ENCODE measurements around the gene PECR. TPM values are rescaled to one million over a fixed set of nuclear protein-coding genes. Genes with fewer than 3 reads are reported as not detected.
A peak's percentile ranks its signal among the peaks of the same experiment; 100 is the strongest.

The PECR gene
- total RNA-seq, 1 donor, result 7.0 TPM

DNA sequence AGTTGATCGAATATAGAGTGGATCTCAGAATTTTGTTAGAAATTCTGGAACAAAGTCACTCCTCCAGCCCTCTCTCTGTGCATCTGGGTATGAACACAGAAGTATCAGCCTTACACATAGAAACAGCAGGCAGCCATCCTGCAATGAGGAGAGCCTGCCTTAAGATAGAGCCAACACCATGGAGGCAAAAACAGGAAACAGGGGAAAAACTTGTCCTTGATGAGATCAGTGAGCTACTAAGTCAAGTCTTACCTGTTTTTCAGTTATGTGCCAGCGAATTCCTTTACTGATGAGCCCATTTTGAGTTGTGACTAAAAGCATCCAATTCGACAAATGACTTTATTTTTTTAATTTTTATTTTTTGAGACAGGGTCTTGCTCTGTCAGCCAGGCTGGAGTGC is 41.7 kb downstream of the PECR start:
- H3K4me3 ChIP-seq (ENCODE audit: low read depth, low read length), result no peak overlapping the region
- no peak for DNase-seq (ENCODE audit: low read depth)
- TF ChIP-seq, protein P1, sequence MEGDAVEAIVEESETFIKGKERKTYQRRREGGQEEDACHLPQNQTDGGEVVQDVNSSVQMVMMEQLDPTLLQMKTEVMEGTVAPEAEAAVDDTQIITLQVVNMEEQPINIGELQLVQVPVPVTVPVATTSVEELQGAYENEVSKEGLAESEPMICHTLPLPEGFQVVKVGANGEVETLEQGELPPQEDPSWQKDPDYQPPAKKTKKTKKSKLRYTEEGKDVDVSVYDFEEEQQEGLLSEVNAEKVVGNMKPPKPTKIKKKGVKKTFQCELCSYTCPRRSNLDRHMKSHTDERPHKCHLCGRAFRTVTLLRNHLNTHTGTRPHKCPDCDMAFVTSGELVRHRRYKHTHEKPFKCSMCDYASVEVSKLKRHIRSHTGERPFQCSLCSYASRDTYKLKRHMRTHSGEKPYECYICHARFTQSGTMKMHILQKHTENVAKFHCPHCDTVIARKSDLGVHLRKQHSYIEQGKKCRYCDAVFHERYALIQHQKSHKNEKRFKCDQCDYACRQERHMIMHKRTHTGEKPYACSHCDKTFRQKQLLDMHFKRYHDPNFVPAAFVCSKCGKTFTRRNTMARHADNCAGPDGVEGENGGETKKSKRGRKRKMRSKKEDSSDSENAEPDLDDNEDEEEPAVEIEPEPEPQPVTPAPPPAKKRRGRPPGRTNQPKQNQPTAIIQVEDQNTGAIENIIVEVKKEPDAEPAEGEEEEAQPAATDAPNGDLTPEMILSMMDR (IDR thresholded peaks at IDR 0.05; ENCODE audit: insufficient read depth, low read length), result no peak

DNA sequence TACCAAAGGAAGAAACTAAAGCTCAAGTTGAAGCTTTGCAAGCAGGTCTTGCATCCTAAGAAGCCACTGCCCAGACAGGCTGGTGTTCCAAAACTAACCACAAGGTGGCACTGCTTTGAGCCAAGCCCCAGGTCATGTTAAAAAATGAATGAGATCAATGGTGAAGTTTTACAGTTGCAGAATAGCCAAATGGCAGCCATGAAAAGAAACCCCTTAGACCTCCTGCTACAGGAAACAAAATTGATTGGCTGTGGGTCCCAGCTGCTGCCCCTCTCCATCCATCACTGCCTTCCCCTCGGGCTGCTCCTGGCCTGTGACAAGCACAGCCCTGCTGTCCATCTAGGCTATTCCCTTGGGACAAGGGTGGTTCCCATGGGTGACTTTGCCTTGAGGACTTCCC is 47.5 kb downstream of the PECR start:
- H3K4me3 ChIP-seq (ENCODE audit: low read depth, low read length), result no peak overlapping the region
- DNase-seq (ENCODE audit: low read depth), result peak; percentile 81
- TF ChIP-seq, protein P1 (IDR thresholded peaks at IDR 0.05; ENCODE audit: insufficient read depth, low read length), result peak; percentile 94

DNA sequence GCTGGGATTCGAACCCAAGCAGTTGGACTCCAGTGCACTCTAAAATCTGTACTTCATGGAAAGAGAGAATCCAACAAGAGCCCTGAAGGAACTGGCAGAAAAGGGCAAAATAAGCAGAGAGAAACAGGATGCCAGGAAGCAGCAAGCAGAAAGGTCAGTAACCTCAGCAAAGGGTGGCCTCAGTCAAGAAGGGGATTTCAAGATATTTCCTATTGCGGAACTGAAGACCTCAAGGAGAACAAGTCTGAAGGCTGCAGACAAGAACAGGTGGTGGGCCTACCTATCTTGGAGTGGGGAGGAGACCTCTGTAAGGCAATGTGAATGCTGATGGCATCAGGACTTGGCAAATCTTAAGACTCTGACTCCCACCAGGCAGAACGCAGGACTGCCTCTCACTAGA is 48.2 kb downstream of the PECR start:
- TF ChIP-seq, protein P1 (IDR thresholded peaks at IDR 0.05; ENCODE audit: insufficient read depth, low read length), result no peak
- DNase-seq (ENCODE audit: low read depth), result no peak
- H3K4me3 ChIP-seq (ENCODE audit: low read depth, low read length), result no peak overlapping the region

DNA sequence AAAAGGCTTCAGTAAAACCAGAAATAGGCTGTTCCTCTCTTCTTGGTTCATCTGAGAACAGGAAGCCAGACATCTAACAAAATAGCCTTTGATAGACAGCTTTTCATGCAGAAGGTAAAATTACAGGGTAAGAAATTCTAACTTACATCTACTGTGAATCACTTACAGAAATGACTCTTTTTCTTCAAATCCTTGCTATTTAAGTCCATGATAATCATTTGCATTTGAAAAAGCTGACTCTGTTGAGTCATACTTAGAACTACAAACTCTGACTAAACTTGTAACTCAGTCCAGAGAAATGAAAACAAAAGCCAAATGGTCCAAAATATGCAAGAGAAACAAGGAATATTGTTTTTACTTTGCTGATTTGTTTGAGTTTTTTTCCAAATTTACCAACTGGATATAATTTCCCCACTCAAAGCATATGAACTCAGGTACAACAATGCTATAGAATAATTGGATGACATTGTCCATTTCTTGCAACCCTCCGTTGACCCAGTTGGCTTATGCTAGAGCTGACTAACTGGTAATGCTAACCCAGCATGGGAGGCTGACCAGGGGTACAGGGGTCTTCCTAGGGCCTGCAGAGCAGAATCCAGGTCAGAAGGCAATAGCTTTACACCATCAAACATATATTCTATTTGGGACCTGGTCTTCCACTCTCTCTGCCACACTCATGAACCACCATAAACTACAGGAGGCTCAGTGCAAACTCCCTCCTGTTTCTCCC is 49.5 kb downstream of the PECR start:
- TF ChIP-seq, protein P1 (IDR thresholded peaks at IDR 0.05; ENCODE audit: insufficient read depth, low read length), result no peak
- H3K4me3 ChIP-seq (ENCODE audit: low read depth, low read length), result no peak overlapping the region

DNA sequence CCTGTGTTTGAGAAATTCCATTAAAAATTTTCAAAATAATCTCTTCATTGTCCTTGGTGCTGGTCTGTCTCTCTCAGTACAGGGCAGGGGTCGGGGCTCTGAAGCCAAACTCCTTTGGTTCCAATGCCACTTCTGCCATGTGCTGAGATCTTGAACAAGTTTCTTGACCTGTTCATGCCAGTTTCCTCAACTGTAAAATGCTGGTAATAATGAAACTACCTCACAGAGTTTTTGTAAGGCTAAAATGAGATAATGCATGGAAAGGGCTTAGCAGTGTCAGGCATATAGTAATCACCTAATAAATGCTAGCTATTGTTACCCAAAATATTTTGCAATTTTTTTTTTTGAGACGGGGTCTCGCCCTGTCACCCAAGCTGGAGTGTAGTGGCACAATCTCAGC is 51.4 kb downstream of the PECR start:
- DNase-seq (ENCODE audit: low read depth), result no peak
- TF ChIP-seq, protein P1 (IDR thresholded peaks at IDR 0.05; ENCODE audit: insufficient read depth, low read length), result no peak

More for the DNA sequence above, 49.5 kb downstream of the PECR start:
- peak; percentile 82 for DNase-seq (ENCODE audit: low read depth)

DNA sequence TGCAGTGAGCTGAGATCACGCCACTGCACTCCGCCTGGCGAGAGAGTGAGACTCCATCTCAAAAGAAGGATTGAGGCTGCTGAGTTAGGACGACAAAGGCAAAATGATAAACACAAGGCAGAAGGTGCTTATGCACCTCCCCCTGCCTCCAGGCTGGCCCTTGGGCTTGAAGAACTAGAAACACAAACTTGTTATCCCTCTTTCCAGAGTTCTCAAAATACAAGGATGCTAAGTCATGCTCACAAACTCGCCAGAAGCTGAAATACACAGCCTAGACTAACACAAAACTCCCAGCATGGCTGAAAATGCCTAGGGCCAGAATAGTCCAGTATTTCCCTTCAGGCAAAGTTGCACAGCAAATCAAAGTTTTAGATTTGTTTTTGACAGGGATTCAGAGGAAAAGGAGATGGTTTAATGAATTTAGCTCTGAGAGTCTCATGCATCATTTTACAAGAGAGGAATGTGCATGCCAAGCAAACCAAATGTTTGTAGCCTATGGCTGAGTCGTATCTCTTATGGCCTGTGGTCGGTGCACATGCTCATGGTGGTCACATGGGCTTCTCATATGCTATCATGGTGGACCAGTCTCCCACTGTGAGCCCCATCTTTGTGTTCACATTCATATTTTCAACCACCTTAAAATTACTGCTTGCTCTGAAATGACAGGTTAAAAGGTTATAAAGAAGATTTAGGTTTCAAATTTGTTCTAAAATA is 52.0 kb downstream of the PECR start:
- TF ChIP-seq, protein P1 (IDR thresholded peaks at IDR 0.05; ENCODE audit: insufficient read depth, low read length), result no peak
- no peak for DNase-seq (ENCODE audit: low read depth)
- H3K4me3 ChIP-seq (ENCODE audit: low read depth, low read length), result no peak overlapping the region

More for the DNA sequence above, 51.4 kb downstream of the PECR start:
- H3K4me3 ChIP-seq (ENCODE audit: low read depth, low read length), result no peak overlapping the region

All from fibroblast of the aortic adventitia (primary cell).